ENCODE data around the gene RTL1. TPM values are rescaled to one million over a fixed set of nuclear protein-coding genes. Genes with fewer than 3 reads are reported as not detected.

Gene RTL1
- polyA plus RNA-seq, 1 of the 3 experiments (the other 2 are of a cell fraction): 0.07 TPM

- TF ChIP-seq FOXJ3 (CRISPR knock-in tag; IDR thresholded peaks at IDR 0.05) (no peak), EZH2phosphoT487 (IDR thresholded peaks at IDR 0.05; ENCODE audit: borderline replicate concordance, low read depth) (no peak), ELF1 (IDR thresholded peaks at IDR 0.05) (no peak), JUND (IDR thresholded peaks at IDR 0.05) (no peak), YY1 (IDR thresholded peaks at IDR 0.05; ENCODE audit: low read depth) (no peak), FOXM1 (IDR thresholded peaks at IDR 0.05; ENCODE audit: low read depth) (no peak), TEAD4 (IDR thresholded peaks at IDR 0.05; ENCODE audit: borderline replicate concordance, insufficient read depth) (no peak), CHD2 (IDR thresholded peaks at IDR 0.05; ENCODE audit: low read length, partially characterized antibody) (no peak), RAD21 (IDR thresholded peaks at IDR 0.05; ENCODE audit: low read length) (no peak), USF2 (IDR thresholded peaks at IDR 0.05; ENCODE audit: borderline replicate concordance, low read depth, low read length) (no peak), GABPA (IDR thresholded peaks at IDR 0.05; ENCODE audit: low read depth) (no peak), RCOR1 (IDR thresholded peaks at IDR 0.05; ENCODE audit: low read length) (no peak), GATA2 (CRISPR knock-in tag; IDR thresholded peaks at IDR 0.05) (no peak), POLR2AphosphoS5 (IDR thresholded peaks at IDR 0.05; ENCODE audit: low read depth, low read length) (no peak), TCF12 (IDR thresholded peaks at IDR 0.05) (no peak)
- TF ChIP-seq, protein P1, sequence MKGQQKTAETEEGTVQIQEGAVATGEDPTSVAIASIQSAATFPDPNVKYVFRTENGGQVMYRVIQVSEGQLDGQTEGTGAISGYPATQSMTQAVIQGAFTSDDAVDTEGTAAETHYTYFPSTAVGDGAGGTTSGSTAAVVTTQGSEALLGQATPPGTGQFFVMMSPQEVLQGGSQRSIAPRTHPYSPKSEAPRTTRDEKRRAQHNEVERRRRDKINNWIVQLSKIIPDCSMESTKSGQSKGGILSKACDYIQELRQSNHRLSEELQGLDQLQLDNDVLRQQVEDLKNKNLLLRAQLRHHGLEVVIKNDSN (IDR thresholded peaks at IDR 0.05; ENCODE audit: borderline replicate concordance, low read depth): no peak
- TF ChIP-seq, protein P2, sequence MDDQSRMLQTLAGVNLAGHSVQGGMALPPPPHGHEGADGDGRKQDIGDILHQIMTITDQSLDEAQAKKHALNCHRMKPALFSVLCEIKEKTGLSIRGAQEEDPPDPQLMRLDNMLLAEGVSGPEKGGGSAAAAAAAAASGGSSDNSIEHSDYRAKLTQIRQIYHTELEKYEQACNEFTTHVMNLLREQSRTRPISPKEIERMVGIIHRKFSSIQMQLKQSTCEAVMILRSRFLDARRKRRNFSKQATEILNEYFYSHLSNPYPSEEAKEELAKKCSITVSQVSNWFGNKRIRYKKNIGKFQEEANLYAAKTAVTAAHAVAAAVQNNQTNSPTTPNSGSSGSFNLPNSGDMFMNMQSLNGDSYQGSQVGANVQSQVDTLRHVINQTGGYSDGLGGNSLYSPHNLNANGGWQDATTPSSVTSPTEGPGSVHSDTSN (IDR thresholded peaks at IDR 0.05): no peak
- POLR2A ChIA-PET: no interaction called here
- H3K4me1 ChIP-seq (ENCODE audit: control insufficient read depth in 1 of 2, insufficient read depth in 2 of 2, low read depth in 1 of 2, low read length in 1 of 2): no peaks in the 10 kb centered on the region
- no peaks in the 10 kb centered on the region for H4K20me1 ChIP-seq (ENCODE audit: insufficient read depth)
- H2AFZ ChIP-seq (ENCODE audit: low read depth): no peak overlapping the region
- no peak for DNase-seq
- no peaks in the 10 kb centered on the region for H3K9me3 ChIP-seq
- H3K4me3 ChIP-seq (ENCODE audit: low read depth in 2 of 2, low read length in 1 of 2): no peak overlapping the region
- H3K4me2 ChIP-seq: no peak overlapping the region
- no peaks in the 10 kb centered on the region for H3K9me2 ChIP-seq
- no peak overlapping the region for H3K9ac ChIP-seq
- H3K79me2 ChIP-seq (ENCODE audit: insufficient read depth): no peaks in the 10 kb centered on the region
- 49% methylated on average over 3 of the region's 3 CpGs for WGBS (ENCODE audit: low lambda C conversion rate)
- CTCF ChIA-PET: no interaction called here
- no peaks in the 10 kb centered on the region for H3K36me3 ChIP-seq (replicated peaks in 1 of 2; ENCODE audit: control insufficient read depth in 1 of 2, insufficient read depth in 2 of 2, low read length in 1 of 2)
- H3K27me3 ChIP-seq (ENCODE audit: insufficient read depth): no peaks in the 10 kb centered on the region
- no peaks in the 10 kb centered on the region for H3F3A ChIP-seq (replicated peaks; ENCODE audit: insufficient read depth)
- no peak overlapping the region for H3K27ac ChIP-seq (ENCODE audit: low read depth in 2 of 2, low read length in 1 of 2)
These were observed 46.5 kb upstream of the RTL1 start for GRCh38 chr14:100950024-100950423.

DNA sequence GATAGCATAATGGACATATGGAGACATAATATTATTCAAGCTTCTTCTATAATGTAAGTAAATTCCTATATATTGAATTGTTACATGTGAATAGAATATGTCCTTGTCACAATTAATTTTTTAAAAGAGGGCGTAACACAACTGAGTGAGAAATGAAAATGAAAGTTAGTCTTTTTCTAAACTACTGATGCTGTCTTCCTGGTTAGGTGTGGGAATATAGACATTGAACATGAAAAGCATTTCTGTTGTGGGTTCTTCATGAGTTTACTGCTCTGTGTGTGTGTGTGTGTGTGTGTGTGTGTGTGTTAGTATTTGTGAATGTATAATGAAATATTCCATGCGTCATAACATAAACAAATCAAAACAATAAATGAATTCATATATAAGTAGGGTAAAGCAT is 40.5 kb upstream of the RTL1 start:
- CTCF ChIA-PET: no interaction called here

More for the DNA sequence above, 40.5 kb upstream of the RTL1 start:
- Histone ChIP-seq H3K4me2 (no peak overlapping the region), H3K27ac (ENCODE audit: low read depth in 2 of 2, low read length in 1 of 2) (no peak overlapping the region), H3K27me3 (ENCODE audit: insufficient read depth) (no peaks in the 10 kb centered on the region), H3K9me2 (no peaks in the 10 kb centered on the region), H3K4me3 (ENCODE audit: low read depth in 2 of 2, low read length in 1 of 2) (no peak overlapping the region), H3K9me3 (0 out of 2 replicates have a peak, but pooled peaks cover 5% of the 10 kb centered on the region), H4K20me1 (ENCODE audit: insufficient read depth) (no peaks in the 10 kb centered on the region), H2AFZ (ENCODE audit: low read depth) (no peak overlapping the region), H3K36me3 (replicated peaks in 1 of 2; ENCODE audit: control insufficient read depth in 1 of 2, insufficient read depth in 2 of 2, low read length in 1 of 2) (no peaks in the 10 kb centered on the region), H3K79me2 (ENCODE audit: insufficient read depth) (no peaks in the 10 kb centered on the region), H3F3A (replicated peaks; ENCODE audit: insufficient read depth) (no peaks in the 10 kb centered on the region), H3K9ac (no peak overlapping the region), H3K4me1 (ENCODE audit: control insufficient read depth in 1 of 2, insufficient read depth in 2 of 2, low read depth in 1 of 2, low read length in 1 of 2) (no peaks in the 10 kb centered on the region)
- POLR2A ChIA-PET: no interaction called here
- no peak for DNase-seq
- no peak for TF ChIP-seq YY1 (IDR thresholded peaks at IDR 0.05; ENCODE audit: low read depth)
- no peak for TF ChIP-seq TEAD4 (IDR thresholded peaks at IDR 0.05; ENCODE audit: borderline replicate concordance, insufficient read depth)
- TF ChIP-seq NFIC (IDR thresholded peaks at IDR 0.05; ENCODE audit: borderline replicate concordance): no peak
- no peak for TF ChIP-seq SMC3 (IDR thresholded peaks at IDR 0.05; ENCODE audit: low read depth, low read length)
- no peak for TF ChIP-seq ELF1 (IDR thresholded peaks at IDR 0.05)
- TF ChIP-seq RFX5 (IDR thresholded peaks at IDR 0.05; ENCODE audit: low read length): no peak
- TF ChIP-seq, protein P2 (IDR thresholded peaks at IDR 0.05): no peak
- TF ChIP-seq, protein P1 (IDR thresholded peaks at IDR 0.05; ENCODE audit: borderline replicate concordance, low read depth): no peak
- TF ChIP-seq IRF3 (IDR thresholded peaks at IDR 0.05; ENCODE audit: low read depth, low read length): no peak
- 75% methylated on average over 2 of the region's 2 CpGs for WGBS (ENCODE audit: low lambda C conversion rate)
